A673 (cell line): ENCODE data around the gene MACROH2A2.

Experiments
- EZH2 ChIP-seq: fragments of 200-600 bp; sonication (generic); IDR thresholded peaks from 2 replicates; pipeline ENCODE4 v1.6.1; 2017; ENCODE audit warnings: borderline replicate concordance, low read depth, mild to moderate bottlenecking, mixed read lengths, antibody characterized with exemption, low read length; ENCODE audit not compliant: poor library complexity, severe bottlenecking
- TF ChIP-seq, protein P1 (sequence below): fragments of 300-800, 200-600 bp; sonication (generic); conservative IDR thresholded peaks from 2 replicates; pipeline ENCODE4 v1.5.1; 2017; ENCODE audit warnings: low read depth, mild to moderate bottlenecking, antibody characterized with exemption, low read length, moderate library complexity, mixed read lengths

DNA sequence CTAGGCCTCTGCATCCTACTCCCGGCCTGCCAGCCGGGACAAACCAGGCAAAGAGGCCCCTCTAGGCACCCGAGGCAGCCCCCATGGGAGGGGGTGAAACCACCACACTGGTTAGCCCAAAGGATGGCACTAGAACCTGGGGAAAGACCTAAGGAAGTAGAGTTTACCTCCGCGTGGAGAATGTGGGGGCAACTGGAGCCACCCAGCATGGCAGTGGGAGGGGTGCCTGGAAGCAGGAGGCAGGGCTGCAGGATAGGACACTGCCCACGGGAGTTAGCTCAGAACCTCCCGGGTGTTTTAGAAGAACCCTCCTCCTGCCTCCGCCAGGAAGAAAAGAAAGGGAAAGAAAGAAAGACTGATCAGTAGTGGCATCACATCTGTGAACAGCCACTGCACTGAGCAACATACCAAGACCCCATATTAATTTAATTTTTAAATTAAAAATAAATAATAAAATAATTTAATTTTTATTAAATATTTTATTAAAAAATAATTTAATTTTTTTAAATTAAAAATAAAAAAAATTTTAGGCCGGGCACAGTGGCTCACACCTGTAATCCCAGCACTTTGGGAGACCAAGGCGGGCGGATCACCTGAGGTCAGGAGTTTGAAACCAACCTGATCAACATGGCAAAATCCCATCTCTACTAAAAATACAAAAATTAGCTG, 68.8 kb downstream of the MACROH2A2 start:
- TF ChIP-seq, protein P1, sequence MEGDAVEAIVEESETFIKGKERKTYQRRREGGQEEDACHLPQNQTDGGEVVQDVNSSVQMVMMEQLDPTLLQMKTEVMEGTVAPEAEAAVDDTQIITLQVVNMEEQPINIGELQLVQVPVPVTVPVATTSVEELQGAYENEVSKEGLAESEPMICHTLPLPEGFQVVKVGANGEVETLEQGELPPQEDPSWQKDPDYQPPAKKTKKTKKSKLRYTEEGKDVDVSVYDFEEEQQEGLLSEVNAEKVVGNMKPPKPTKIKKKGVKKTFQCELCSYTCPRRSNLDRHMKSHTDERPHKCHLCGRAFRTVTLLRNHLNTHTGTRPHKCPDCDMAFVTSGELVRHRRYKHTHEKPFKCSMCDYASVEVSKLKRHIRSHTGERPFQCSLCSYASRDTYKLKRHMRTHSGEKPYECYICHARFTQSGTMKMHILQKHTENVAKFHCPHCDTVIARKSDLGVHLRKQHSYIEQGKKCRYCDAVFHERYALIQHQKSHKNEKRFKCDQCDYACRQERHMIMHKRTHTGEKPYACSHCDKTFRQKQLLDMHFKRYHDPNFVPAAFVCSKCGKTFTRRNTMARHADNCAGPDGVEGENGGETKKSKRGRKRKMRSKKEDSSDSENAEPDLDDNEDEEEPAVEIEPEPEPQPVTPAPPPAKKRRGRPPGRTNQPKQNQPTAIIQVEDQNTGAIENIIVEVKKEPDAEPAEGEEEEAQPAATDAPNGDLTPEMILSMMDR: no peak
- TF ChIP-seq EZH2: no peak
